Mesothelial cell of epicardium (in vitro differentiated cells): ENCODE measurements around the gene TRIO. TPM values are rescaled to one million over a fixed set of nuclear protein-coding genes. Genes with fewer than 3 reads are reported as not detected.

Source experiments
- DNase-seq, 2 experiments: peaks; one replicate each; pipeline ENCODE4 v3.0.0; 2021; ENCODE audit warnings: low spot score in 2 of 2; ENCODE audit not compliant: unreplicated experiment in 2 of 2
- H3K27ac Mint-ChIP-seq: 2 replicates; pipeline ENCODE4 v1.8.0; 2021; ENCODE audit warnings: mixed read lengths
- H3K27me3 Mint-ChIP-seq: 2 replicates; pipeline ENCODE4 v1.8.0; 2021; ENCODE audit warnings: low read depth, mixed read lengths
- H3K36me3 Mint-ChIP-seq: 2 replicates; pipeline ENCODE4 v1.8.0; 2021; ENCODE audit warnings: mixed read lengths
- H3K4me1 Mint-ChIP-seq: 2 replicates; pipeline ENCODE4 v1.8.0; 2021; ENCODE audit warnings: mixed read lengths
- H3K4me3 Mint-ChIP-seq: 2 replicates; pipeline ENCODE4 v1.8.0; 2021; ENCODE audit warnings: mild to moderate bottlenecking, moderate library complexity, mixed read lengths
- H3K9me3 Mint-ChIP-seq: 2 replicates; pipeline ENCODE4 v1.8.0; 2021; ENCODE audit warnings: mixed read lengths
- CTCF ChIP-seq: fragments of 200-600 bp; sonication (generic); IDR thresholded peaks from one replicate; pipeline ENCODE4 v1.5.0; 2021; ENCODE audit warnings: antibody characterized with exemption; ENCODE audit not compliant: unreplicated experiment
- total RNA-seq: library from RNA; stranded (reverse); gene quantifications from 3 replicates; pipeline ENCODE4 v1.2.1, GENCODE V29; 2021

Gene TRIO
- total RNA-seq, 1 donor from 2014 or later = 209 TPM

DNA sequence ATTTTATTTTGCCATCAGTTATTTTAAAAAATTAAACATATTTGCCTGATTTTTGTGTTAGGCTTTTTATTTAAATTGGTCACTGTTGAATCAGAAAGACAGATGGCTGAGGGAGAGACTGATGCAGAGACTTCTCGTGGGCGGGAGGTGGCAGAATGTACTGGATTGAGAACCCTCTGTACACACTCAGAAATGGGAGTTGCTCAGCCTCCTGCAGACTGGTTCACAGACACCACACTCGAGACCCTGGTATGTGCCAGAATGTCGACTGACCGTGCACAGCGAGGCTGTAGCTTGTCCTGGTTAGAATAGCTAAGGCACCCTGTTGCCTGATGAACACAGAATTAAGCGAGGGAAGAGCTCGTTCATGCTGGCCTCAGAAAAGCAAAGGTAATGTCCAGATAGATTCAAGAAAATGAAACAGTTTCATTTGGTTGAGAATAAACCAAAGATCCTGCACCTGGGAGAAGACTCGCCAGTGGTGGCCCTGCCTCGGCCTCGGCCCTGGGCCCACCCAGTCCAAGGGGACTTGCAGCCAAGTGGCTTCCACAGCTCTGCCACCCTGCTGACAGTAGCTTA lies 367.1 kb downstream of the TRIO start:
- no peak overlapping the region for H3K27ac Mint-ChIP-seq
- DNase-seq = no peak

DNA sequence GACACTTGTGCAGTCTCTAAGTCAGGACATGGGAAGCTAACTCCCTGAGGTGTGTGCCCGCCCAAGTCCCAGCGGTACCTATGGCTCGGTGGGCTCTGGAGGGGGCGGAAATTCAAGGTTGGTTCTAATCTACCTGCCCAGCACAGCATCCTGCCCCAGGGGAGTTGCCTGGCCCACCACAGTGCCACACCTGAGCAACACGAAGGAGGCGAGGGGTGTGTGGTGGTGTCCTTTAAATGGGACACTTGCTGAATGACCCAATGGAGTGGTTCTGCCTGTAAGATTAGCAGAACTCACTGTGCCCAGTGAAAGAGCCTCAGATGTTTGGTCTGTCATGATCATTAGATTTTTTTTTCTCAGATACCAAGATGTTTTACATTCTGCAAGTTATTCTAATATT lies 367.7 kb downstream of the TRIO start:
- Mint-ChIP-seq H3K27me3 (no peaks in the 10 kb centered on the region), H3K9me3 (peaks cover 16% of the 10 kb centered on the region), H3K4me3 (no peak overlapping the region), H3K27ac (no peak overlapping the region), H3K36me3 (peaks cover 20% of the 10 kb centered on the region), H3K4me1 (no peaks in the 10 kb centered on the region)
- no peak for DNase-seq
- no peak for TF ChIP-seq CTCF

More for the DNA sequence above, 367.1 kb downstream of the TRIO start:
- peaks cover 13% of the 10 kb centered on the region for H3K9me3 Mint-ChIP-seq
- H3K4me1 Mint-ChIP-seq = no peaks in the 10 kb centered on the region
- peaks cover 20% of the 10 kb centered on the region for H3K36me3 Mint-ChIP-seq
- TF ChIP-seq CTCF = no peak
- no peaks in the 10 kb centered on the region for H3K27me3 Mint-ChIP-seq
- H3K4me3 Mint-ChIP-seq = no peak overlapping the region

DNA sequence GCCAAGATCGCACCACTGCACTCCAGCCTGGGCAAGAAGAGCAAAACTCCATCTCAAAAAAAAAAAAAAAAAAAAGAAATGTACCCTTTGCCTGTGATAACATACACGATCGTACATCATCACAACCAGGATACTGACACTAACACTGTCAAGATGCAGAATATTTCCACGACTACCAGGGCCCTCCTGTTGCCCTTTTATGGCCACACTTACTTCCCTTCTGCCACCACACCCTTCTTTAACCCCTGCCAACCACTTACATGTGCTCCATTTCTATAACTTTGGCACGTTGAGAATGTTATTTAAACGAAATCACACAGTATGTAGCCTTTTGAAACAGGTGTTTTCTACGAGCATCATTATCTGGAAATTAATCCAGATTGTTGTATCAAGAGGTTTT lies 369.4 kb downstream of the TRIO start:
- no peak for DNase-seq
- no peak overlapping the region for H3K27ac Mint-ChIP-seq

DNA sequence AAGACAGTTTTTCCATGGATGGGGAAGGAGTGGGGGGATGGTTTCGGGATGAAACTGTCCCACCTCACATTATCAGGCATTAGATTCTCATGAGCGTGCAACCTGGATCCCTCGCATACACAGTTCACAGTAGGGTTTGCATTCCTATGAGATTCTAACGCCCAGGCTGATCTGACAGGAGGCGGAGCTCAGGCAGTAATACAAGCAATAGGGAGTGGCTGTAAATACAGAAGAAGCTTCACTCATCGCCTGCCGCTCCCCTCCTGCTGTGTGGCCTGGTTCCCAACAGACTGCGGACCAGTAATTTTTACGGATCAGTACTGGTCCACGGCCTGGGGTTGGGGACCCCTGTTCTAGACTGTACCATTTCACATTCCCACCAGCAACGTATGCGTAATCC lies 370.1 kb downstream of the TRIO start:
- Mint-ChIP-seq H3K27me3 (no peaks in the 10 kb centered on the region), H3K9me3 (peaks cover 19% of the 10 kb centered on the region), H3K4me3 (no peak overlapping the region), H3K36me3 (peaks cover 8% of the 10 kb centered on the region), H3K27ac (no peak overlapping the region), H3K4me1 (no peaks in the 10 kb centered on the region)
- TF ChIP-seq CTCF = no peak
- DNase-seq = no peak

More for the DNA sequence above, 369.4 kb downstream of the TRIO start:
- TF ChIP-seq CTCF = no peak
- H3K36me3 Mint-ChIP-seq = peaks cover 15% of the 10 kb centered on the region
- no peaks in the 10 kb centered on the region for H3K4me1 Mint-ChIP-seq
- no peaks in the 10 kb centered on the region for H3K27me3 Mint-ChIP-seq
- H3K9me3 Mint-ChIP-seq = peaks cover 18% of the 10 kb centered on the region
- no peak overlapping the region for H3K4me3 Mint-ChIP-seq

DNA sequence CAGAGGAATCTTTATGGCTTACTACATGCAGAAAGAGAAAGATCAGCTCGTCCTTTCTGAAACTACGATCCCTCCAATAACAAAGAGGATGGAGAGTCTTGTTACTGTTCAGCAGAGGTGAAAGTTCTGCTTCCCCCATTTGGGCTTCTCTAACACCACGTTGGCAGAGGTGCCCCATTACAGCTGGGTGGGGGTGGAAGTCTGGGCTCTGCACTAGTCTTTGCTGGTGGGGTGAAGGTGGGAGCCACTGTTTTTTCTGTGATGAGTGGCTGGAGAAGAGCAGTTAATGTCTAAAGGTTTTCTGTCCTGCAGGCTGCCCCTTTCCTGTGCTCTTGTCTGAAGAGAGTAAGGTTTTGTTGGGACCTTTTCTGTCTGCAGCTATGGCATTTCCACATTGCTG lies 373.8 kb downstream of the TRIO start:
- Mint-ChIP-seq H3K4me1 (no peaks in the 10 kb centered on the region), H3K4me3 (no peak overlapping the region), H3K27ac (no peak overlapping the region), H3K36me3 (peaks cover 4% of the 10 kb centered on the region), H3K9me3 (peaks cover 24% of the 10 kb centered on the region), H3K27me3 (no peaks in the 10 kb centered on the region)
- TF ChIP-seq CTCF = no peak
- DNase-seq = no peak

DNA sequence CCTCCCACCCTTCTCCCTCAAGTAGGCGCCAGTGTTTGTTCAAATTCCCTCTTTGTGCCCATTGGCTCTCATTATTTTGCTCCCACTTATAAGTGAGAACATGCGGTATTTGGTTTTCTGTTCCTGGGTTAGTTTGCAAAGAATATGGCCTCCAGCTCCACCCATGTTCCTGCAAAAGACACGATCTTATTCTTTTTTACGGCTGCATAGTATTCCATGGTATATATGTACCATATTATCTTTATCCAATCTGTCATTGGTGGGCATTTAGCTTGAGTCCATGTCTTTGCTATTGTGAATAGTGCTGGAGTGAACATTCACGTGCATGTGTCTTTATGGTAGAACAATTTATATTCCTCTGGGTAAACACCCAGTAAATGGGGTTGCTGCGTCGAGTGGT lies 375.5 kb downstream of the TRIO start:
- no peak for DNase-seq
- H3K36me3 Mint-ChIP-seq = peaks cover 4% of the 10 kb centered on the region
- H3K27ac Mint-ChIP-seq = no peak overlapping the region
- no peaks in the 10 kb centered on the region for H3K4me1 Mint-ChIP-seq
- H3K27me3 Mint-ChIP-seq = no peaks in the 10 kb centered on the region
- no peak for TF ChIP-seq CTCF
- peaks cover 17% of the 10 kb centered on the region for H3K9me3 Mint-ChIP-seq
- no peak overlapping the region for H3K4me3 Mint-ChIP-seq
